GM21723 (cell line): ENCODE results near the gene GALNTL6.
A peak's percentile ranks its signal among the peaks of the same experiment; 100 is the strongest.
"Not testable (repeated sequence)": the region's sequence is repeated elsewhere in the genome, so short reads cannot be mapped to it uniquely, and the experiment has no call there.

Experiments used
- ATAC-seq: cut with Tn5 transposase; IDR thresholded peaks from one replicate; pipeline ENCODE4 v1.9.1; 2021; ENCODE audit warnings: mild to moderate bottlenecking, moderate library complexity; ENCODE audit not compliant: unreplicated experiment

GALNTL6 gene

DNA sequence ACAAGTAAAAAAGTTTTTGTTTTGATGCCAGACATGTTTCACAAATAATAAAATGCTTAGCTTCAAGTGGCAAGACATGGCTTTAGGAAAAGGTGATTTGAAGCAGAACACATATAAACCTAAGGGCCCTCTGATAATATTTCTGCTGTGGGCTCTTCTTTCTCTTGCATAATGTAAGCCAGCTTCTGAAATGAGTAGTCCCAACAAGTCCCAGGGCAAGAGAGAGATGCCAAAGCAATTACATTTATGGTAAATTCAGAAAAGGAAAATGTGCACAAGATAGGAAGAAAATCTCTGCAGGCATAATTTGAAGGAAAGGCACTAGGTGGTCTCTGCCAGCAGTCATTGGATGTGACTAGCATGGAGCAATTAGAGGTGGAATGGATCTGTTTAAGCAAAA, 1184.7 kb downstream of the GALNTL6 start:
- no peak for ATAC-seq

GRCh38 chr4:172998527-172999469, 1185.6 kb downstream of the GALNTL6 start:
- ATAC-seq = no peak

DNA sequence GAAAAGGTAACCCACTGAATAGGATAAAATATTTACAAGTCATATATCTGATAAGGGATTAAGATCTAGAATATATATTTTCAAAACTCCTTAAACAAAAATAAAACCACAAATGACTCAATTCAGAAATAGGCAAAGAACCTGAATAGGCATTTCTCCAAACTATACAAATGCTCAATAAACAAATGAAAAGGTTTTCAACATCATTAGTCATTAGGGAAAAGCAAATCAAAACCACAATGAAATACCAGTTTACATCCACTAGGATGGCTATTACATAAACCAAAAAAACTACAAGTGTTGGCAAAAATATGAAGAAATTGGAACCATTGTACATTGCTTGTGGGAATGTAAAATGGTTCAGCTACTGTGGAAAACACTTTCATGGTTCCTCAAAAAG, 1188.4 kb downstream of the GALNTL6 start:
- no peak for ATAC-seq

DNA sequence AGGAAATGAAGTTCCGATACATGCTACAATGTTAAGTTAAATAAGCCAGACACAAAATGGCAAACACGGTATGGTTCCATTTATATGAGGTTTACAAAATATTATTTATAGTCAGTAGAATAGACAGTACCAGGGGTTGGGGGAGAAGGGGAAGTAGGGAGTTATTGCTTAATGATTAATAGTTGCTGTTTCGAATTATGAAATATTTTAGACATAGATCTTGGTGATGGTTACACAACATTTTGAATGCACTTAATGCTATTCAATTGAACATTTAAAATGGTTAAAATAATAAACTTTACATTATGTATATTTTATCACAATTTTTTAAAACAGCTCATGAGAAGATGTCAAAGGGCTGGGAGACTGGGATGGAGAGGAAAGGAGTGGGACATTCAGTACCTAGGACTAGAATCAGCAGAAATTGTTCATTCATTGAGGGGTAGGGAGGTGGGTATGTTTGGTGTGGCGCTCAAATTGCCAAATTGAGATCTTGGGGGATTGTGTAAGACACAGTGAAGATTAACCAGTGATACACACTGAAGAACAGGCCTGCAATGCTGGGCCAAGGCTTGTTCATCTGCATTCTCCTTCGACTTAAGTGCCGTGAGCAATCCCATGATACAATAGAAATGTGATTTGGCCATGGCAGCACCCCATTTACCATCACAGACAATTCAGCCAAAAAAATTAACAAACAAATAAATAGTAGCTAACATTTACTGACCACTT, 1189.8 kb downstream of the GALNTL6 start:
- no peak for ATAC-seq

DNA sequence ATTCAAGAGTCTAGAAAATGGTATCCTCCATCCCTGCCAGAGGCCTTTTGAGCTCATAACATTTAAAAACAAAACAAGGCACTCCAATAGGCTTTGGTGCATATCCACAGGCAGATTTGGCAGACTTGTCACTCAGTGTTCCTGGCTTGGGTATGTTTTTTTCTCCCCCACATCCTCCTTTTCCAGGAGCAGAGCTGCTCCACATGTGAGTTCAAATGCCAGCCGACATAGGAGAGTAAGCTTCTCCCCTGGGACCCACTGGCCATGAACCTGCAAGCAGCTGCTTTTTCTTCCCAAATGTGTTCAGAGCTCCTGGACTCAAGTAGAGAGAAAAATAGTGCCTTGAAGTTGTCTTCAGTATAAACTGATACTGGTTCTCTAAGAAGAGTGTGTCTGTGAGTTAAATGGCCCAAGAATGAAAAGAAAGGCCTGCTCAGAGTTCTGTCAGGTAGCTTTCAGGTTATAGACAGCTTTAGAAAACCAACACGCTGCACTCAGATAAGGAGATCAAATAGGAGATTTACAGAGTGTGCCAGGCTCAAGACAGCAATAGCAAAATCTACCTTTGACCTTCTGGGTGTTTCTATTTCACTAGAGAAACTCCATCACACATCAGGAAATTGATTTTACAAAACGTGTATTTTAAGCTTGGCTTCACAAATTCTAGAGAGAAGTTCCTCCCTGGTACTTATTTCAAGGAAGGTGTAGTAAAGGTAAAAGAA, 1192.9 kb downstream of the GALNTL6 start:
- no peak for ATAC-seq

DNA sequence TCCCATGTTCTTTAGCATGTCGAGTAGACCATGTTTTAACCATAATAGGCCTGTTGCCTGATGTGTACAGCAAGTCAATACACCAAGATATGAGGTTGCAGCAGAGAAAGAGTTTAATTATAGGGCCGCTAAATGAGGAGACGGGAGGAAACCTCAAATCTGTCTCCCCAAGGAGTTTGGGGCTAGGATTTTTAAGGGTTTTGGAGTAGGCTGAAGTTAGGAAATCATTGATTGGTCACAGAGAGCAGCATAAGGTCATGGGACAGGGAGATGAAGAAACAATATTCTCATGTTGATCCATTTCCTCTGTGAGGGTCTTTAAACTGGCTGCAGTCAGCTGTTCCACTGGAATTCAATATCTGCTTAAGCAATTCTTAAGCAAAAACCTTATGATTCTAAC, 1195.2 kb downstream of the GALNTL6 start:
- ATAC-seq = no peak

GRCh38 chr4:173009129-173009823, 1196.1 kb downstream of the GALNTL6 start:
- no peak for ATAC-seq

DNA sequence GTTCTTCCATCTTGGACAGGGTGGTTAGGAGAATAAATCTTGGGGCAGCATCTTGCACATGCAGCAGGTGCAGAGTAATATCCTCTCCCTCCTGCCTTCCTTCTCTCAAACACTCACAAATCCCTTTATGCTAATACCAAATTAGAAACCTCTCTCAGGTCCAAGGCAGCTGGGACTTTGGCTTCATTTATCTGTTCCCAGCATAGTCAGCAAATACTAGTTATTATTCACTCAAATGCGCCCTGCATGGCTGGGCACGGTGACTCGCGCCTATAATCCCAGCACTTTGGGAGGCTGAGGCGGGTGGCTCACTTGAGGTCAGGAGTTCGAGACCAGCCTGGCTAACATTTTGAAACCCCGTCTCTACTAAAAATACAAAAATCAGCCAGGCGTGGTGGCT, 1199.4 kb downstream of the GALNTL6 start:
- ATAC-seq = no peak

GRCh38 chr4:173013232-173013930, 1200.2 kb downstream of the GALNTL6 start:
- ATAC-seq = peak; percentile 70

DNA sequence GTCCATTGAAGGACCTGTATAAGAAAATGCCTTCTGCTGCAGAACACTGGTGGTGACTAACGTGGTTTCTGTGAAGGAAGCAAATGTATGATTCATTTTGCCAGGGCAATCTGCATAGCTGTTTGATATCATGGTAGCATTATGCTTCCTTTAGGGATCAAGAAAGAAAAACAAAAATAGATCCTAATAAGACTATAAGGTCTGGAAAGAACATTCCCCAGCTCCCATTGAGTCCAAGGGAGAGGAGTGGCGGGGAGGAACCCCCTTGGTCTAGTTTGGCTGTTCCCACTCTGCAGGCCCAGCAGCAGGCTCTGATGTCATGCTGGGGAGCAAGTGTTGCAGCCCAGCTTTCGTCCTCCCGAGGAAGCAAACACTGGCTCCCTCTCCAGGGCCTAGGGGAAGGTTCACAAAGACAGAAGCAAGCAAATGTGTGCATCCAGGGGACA, 1200.9 kb downstream of the GALNTL6 start:
- no peak for ATAC-seq

DNA sequence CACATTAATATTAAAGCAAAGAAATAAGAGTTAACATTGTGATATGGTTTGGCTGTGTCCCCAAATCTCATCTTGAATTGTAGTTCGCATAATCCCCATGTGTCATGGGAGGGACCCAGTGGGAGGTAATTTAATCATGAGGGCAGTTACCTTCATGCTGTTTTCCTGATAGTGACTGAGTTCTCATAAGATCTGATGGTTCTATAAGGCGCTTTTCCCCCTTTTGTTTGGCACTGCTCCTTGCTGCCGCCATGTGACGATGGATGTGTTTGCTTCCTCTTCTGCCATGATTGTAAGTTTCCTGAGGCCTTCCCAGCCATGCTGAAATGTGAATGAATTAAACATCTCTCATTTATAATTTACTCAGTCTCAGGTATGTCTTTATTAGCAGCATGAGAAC, 1201.6 kb downstream of the GALNTL6 start:
- no peak for ATAC-seq

DNA sequence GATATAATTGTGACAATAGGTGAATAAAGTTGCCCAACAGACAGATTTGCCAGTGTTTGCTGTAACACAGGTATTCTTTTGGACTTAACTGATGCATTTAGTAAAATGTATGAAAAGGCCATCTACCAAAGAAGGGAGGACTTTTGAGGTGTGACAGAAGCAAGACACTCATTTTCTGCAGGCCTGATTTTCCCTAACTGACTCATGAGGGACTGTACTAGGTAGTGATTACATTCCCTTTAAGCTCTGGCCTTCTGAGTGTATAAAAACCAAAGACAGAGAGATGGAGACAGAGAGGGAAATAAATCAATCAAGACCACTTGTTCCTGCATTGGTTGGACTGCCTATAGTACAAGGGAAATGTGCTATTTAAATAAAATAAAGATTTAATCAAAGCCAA, 1204.6 kb downstream of the GALNTL6 start:
- no peak for ATAC-seq

GRCh38 chr4:173018446-173018845, 1205.2 kb downstream of the GALNTL6 start:
- ATAC-seq = no peak

GRCh38 chr4:173019664-173020063, 1206.5 kb downstream of the GALNTL6 start:
- ATAC-seq = no peak

GRCh38 chr4:173021746-173022573, 1208.8 kb downstream of the GALNTL6 start:
- ATAC-seq = not testable (repeated sequence)

DNA sequence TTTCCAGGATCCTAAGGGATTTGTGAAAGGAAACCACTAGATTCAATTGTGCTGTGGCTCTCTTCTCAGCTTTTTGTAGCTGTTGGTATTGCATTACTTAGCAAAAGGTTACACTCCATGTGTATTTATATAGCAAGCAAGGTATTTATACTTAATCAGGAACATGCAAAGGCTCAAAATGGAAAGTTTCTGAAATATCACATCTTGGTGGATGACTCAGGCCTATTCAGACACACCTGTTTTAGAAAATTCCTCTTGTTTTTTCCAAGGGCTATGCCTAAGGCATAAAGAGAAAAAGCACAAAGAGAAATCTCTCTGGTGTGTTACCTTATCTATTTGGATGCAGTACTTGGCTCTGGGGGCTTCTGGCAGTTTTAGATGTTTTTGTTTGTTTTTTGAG, 1211.0 kb downstream of the GALNTL6 start:
- no peak for ATAC-seq

DNA sequence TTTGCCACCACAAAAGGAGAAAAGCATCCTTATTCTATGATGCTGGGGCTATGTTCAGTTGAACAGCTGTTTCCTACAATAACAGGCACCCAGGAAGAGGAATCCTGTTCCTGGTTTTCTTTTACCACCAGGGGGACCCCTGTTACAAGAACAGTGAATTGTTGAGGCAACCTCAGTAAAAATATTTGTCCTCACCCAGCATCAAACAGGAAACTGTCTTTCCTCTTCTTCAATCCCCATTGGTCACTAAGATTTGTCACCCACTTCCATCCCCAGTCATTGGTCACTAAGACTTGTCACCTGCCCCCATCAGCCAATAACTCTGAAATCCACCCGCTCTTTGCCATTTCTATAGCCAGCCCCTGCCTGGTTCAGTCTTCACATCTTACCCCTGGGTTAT, 1211.9 kb downstream of the GALNTL6 start:
- ATAC-seq = peak; percentile 81

GRCh38 chr4:173037242-173037641, 1224.0 kb downstream of the GALNTL6 start:
- ATAC-seq = no peak

- ATAC-seq = no peak
Observed at GRCh38 chr4:173038192-173038896, 1225.1 kb downstream of the GALNTL6 start.
